ENCODE results near the gene C3orf52. TPM values are rescaled to one million over a fixed set of nuclear protein-coding genes. Genes with fewer than 3 reads are reported as not detected.

C3orf52 gene
- polyA plus RNA-seq, 1 donor (not counting 4 experiments of a cell fraction or from before 2014, with no cell fraction given): 15.8 TPM

GRCh38 chr3:112087746-112088145, 1.6 kb downstream of the C3orf52 start:
- no peak overlapping the region for H2AFZ ChIP-seq (ENCODE audit: control insufficient read depth, low read length)
- dilution Hi-C loops (cut with MboI; ENCODE audit: extremely low pct_ligation_motif_present, low sequenced_read_pairs): no loop called here
- peaks cover 54% of the 10 kb centered on the region for H3K79me2 ChIP-seq (ENCODE audit: control insufficient read depth, insufficient read depth, low read length)
- FAIRE-seq (peak; percentile 61), DNase-seq (ENCODE audit: low read depth, low spot score) (no peak)
- H3K9ac ChIP-seq (ENCODE audit: control insufficient read depth, extremely low read depth, insufficient read depth, low read length): peak overlapping the region; percentile 97
- H3K4me3 ChIP-seq (ENCODE audit: control insufficient read depth in 2 of 3, extremely low read depth in 1 of 3, insufficient read depth in 2 of 3, low read depth in 1 of 3, low read length in 3 of 3): peak overlapping the region; percentile 75 to 88 (median 84)
- H3K4me1 ChIP-seq (ENCODE audit: control insufficient read depth, extremely low read depth, insufficient read depth, low read length): peaks cover 28% of the 10 kb centered on the region
- peaks cover 5% of the 10 kb centered on the region for H3K9me1 ChIP-seq (ENCODE audit: control insufficient read depth, extremely low read depth, insufficient read depth, low read length)
- H3K4me2 ChIP-seq (ENCODE audit: control insufficient read depth, extremely low read depth, insufficient read depth, low read depth, low read length): peak overlapping the region; percentile 78
- no peaks in the 10 kb centered on the region for H3K27me3 ChIP-seq (ENCODE audit: control insufficient read depth, extremely low read depth, insufficient read depth, low read length)
- peaks cover 7% of the 10 kb centered on the region for H4K20me1 ChIP-seq (ENCODE audit: control insufficient read depth, extremely low read depth, insufficient read depth, low read length)
- H3K36me3 ChIP-seq (ENCODE audit: control insufficient read depth in 2 of 2, extremely low read depth in 1 of 2, insufficient read depth in 2 of 2, low read length in 2 of 2): peaks cover 3 to 7% of the 10 kb centered on the region in 2 experiments
- H3K9me3 ChIP-seq (ENCODE audit: control insufficient read depth, low read depth, low read length): no peaks in the 10 kb centered on the region
- peak overlapping the region; percentile 97 for H3K27ac ChIP-seq (ENCODE audit: control insufficient read depth, insufficient read depth, low read length)
- TF ChIP-seq CTCF (optimal IDR thresholded peaks at IDR 0.05 in 1 of 3, IDR thresholded peaks at IDR 0.05 in 1 of 3, conservative IDR thresholded peaks at IDR 0.05 in 1 of 3; ENCODE audit: extremely low read depth in 1 of 3, insufficient read depth in 2 of 3, low read length in 3 of 3) (no peak), EZH2 (IDR thresholded peaks at IDR 0.05; ENCODE audit: low read length) (no peak)

- Histone ChIP-seq H3K9me3 (ENCODE audit: control insufficient read depth, low read depth, low read length) (no peaks in the 10 kb centered on the region), H3K4me1 (ENCODE audit: control insufficient read depth, extremely low read depth, insufficient read depth, low read length) (peaks cover 28% of the 10 kb centered on the region), H4K20me1 (ENCODE audit: control insufficient read depth, extremely low read depth, insufficient read depth, low read length) (peaks cover 7% of the 10 kb centered on the region), H3K27me3 (ENCODE audit: control insufficient read depth, extremely low read depth, insufficient read depth, low read length) (no peaks in the 10 kb centered on the region), H3K4me3 (ENCODE audit: control insufficient read depth in 2 of 3, extremely low read depth in 1 of 3, insufficient read depth in 2 of 3, low read depth in 1 of 3, low read length in 3 of 3) (no peak overlapping the region), H3K27ac (ENCODE audit: control insufficient read depth, insufficient read depth, low read length) (no peak overlapping the region), H2AFZ (ENCODE audit: control insufficient read depth, low read length) (no peak overlapping the region), H3K36me3 (ENCODE audit: control insufficient read depth in 2 of 2, extremely low read depth in 1 of 2, insufficient read depth in 2 of 2, low read length in 2 of 2) (peaks cover 3 to 7% of the 10 kb centered on the region in 2 experiments), H3K9me1 (ENCODE audit: control insufficient read depth, extremely low read depth, insufficient read depth, low read length) (peaks cover 5% of the 10 kb centered on the region), H3K9ac (ENCODE audit: control insufficient read depth, extremely low read depth, insufficient read depth, low read length) (no peak overlapping the region), H3K4me2 (ENCODE audit: control insufficient read depth, extremely low read depth, insufficient read depth, low read depth, low read length) (no peak overlapping the region), H3K79me2 (ENCODE audit: control insufficient read depth, insufficient read depth, low read length) (peaks cover 62% of the 10 kb centered on the region)
- FAIRE-seq (no peak), DNase-seq (ENCODE audit: low read depth, low spot score) (no peak)
- dilution Hi-C loops (cut with MboI; ENCODE audit: extremely low pct_ligation_motif_present, low sequenced_read_pairs): no loop called here
- TF ChIP-seq EZH2 (IDR thresholded peaks at IDR 0.05; ENCODE audit: low read length) (no peak), CTCF (optimal IDR thresholded peaks at IDR 0.05 in 1 of 3, IDR thresholded peaks at IDR 0.05 in 1 of 3, conservative IDR thresholded peaks at IDR 0.05 in 1 of 3; ENCODE audit: extremely low read depth in 1 of 3, insufficient read depth in 2 of 3, low read length in 3 of 3) (no peak)
These were observed 2.8 kb downstream of the C3orf52 start for GRCh38 chr3:112088944-112089343.
